Left renal cortex interstitium (tissue), 4 donors: ENCODE data around the gene STMN1. TPM values are rescaled to one million over a fixed set of nuclear protein-coding genes. Genes with fewer than 3 reads are reported as not detected.

ENCODE experiments used
- polyA plus RNA-seq, 4 donors: library from polyadenylated mRNA; unstranded; fragments of 120-200 nt; gene quantifications; one replicate each; pipeline ENCODE4 v1.2.1, GENCODE V29; 2013; ENCODE audit not compliant: insufficient read length in 4 of 4

Gene STMN1
- polyA plus RNA-seq, 4 donors: 1,095 to 1,236 (median 1,139) TPM

Other genes starting within 250 kb of the STMN1 start
- gene SELENON, start 106.2 kb downstream of the STMN1 start, polyA plus RNA-seq: 10 to 100 TPM; 76.3 to 93.2 (median 82.8) TPM
- gene MTFR1L, start 86.5 kb downstream of the STMN1 start, polyA plus RNA-seq: 100 to 1,000 TPM in 2 of 4 donors, 10 to 100 TPM in 2; 80.8 to 112 (median 101) TPM
- gene AUNIP, start 47.0 kb downstream of the STMN1 start, polyA plus RNA-seq: 1 to 10 TPM; 3.2 to 4.0 (median 3.6) TPM
- gene PAQR7, start 30.7 kb downstream of the STMN1 start, polyA plus RNA-seq: 10 to 100 TPM; 26.7 to 35.1 (median 31.0) TPM
- 10 to 100 TPM; 14.1 to 23.4 (median 18.7) TPM for gene PAFAH2, start 91.6 kb upstream of the STMN1 start, polyA plus RNA-seq
- 1 to 10 TPM; 1.3 to 2.4 (median 1.7) TPM for gene EXTL1, start 115.4 kb upstream of the STMN1 start, polyA plus RNA-seq
- 1 to 10 TPM; 3.1 to 5.8 (median 4.2) TPM for gene SLC30A2, start 139.7 kb upstream of the STMN1 start, polyA plus RNA-seq
- under 1 TPM; 0.62 to 0.87 (median 0.75) TPM for gene TRIM63, start 161.2 kb upstream of the STMN1 start, polyA plus RNA-seq
- gene PDIK1L, start 205.4 kb upstream of the STMN1 start, polyA plus RNA-seq: 10 to 100 TPM; 17.3 to 20.6 (median 19.5) TPM